ENCODE measurements around the gene SULF2. TPM values are rescaled to one million over a fixed set of nuclear protein-coding genes. Genes with fewer than 3 reads are reported as not detected.

SULF2 gene
- total RNA-seq, 1 donor from 2014 or later, result 131 TPM

- no peak for DNase-seq
Observed at GRCh38 chr20:47708953-47709833, 76.1 kb downstream of the SULF2 start.

DNA sequence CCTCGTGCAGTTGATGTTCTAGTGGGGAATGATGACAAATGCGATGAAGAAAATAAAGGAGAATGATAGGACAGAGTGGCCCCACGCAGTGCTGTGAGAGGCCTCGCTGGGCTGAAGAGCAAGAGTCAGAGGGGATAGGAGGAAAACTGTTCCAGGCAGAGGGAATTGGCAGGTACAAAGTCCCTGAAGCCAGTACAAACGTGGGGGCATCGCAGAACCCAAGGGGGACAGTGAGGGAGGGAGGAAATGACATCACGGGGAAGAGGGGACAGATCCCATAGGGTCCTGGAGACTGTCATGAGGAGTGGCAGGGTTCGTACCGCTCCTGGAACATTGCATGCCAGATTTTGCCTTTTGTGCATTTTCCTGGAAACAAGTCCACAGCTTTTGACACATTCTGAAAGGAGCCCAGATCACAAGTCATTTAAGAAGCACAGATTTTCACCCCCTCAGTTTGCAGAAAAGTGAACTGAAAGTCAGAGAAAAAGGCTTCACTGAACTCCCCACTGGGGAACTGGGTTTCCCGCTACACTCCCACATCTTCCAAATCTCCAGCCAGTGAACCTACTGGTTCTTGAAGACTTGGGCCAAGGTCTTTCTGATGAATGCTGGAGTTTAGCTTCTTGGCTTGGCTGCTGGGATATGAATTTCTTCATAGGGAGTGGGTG, 77.0 kb downstream of the SULF2 start:
- DNase-seq, result no peak

GRCh38 chr20:47706345-47706744, 78.9 kb downstream of the SULF2 start:
- no peak for DNase-seq

DNA sequence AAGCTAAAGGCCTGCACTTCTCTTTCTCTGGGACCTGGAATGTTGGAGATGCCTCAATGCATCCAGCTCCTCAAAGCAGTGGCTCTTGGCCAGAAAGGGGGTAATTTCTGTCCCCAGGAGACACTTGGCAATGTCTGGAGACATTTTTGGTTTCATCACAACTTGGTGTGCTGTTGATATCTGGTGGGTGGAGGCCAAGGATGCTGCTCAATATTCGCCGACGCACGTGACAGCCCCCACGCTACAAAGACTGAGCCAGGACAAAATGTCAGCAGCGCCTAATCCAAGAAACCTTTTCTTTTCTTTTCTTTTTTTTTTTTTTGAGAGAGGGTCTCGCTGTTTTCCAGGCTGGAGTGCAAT, 79.8 kb downstream of the SULF2 start:
- no peak for DNase-seq

DNA sequence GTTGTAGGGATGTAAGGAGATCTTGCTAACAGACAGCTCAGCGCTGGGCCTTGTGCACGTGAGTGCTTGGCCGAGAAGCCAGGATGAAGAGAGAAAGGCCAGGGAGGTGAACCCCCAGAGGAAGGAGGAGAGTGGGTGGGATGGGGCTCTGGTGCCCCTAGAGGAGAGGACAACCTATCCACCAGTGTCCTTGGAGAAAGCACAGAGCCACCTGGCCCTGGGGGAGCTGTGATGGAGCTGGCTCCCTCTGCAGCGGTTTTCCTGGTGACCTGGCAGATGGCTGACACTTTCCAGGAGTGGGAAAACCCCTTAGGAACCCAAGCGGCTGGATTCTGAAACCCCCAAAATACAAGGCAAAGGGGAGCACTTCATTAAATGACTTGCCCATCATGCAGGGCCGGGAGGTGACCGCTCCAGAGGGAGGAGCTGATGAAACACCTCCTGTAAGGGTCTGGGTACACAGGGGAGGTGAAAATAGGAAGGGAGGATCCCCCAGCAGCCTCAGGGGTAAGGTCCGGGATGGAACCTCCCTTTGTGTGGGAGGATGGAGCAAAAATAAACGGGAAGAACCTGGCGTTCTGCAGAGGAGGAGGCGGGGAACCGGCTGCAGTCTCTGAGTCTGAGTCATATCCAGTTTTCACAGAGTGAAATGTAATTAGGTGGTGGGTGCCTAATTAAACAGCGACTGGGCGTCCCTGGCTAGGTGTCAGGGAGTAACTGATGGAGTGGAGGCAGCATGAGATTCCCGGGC, 80.4 kb downstream of the SULF2 start:
- peak; percentile 65 for DNase-seq

DNA sequence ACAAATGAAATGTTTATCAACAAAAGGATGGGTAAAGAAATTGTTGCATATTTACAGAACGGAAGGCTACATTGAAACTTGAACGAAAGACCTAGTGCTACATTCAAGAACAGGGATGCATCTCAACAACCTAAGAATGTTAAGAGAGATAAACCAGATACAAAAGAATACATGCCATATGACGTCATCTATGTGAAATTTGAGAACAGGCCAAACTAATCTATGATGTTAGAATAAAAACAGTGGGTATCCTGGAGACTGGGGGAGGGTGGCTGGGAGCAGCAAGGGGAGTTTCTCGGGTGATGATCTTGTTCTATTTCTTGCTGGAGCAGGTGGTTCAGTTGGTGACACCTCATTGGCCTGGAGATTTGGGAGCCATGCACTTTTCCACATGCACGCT, 81.5 kb downstream of the SULF2 start:
- DNase-seq, result peak; percentile 34

GRCh38 chr20:47701612-47702011, 83.7 kb downstream of the SULF2 start:
- no peak for DNase-seq

- DNase-seq, result no peak
Observed at GRCh38 chr20:47700327-47700726, 85.0 kb downstream of the SULF2 start.

GRCh38 chr20:47699818-47700217, 85.5 kb downstream of the SULF2 start:
- DNase-seq, result no peak

DNA sequence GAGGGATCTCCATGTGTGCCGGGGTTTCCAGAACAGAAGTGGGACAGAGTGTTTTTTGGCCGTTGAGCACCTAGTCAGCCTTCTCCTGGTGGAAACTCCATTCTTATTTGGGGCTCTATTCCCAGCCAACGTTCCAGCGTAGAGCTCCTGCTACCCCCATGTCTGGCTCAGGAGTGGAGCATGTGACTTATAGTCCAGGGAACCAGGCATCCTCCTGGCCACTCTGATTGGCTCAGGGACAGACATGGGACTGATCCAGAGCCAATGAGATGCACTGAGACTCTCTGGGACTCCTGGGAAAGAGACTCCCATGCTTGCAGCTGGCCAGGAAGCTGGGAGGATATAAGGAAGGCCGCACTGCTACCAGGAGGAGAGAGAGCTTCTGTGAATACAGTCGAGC, 87.1 kb downstream of the SULF2 start:
- DNase-seq, result no peak

GRCh38 chr20:47696856-47697255, 88.4 kb downstream of the SULF2 start:
- no peak for DNase-seq

DNA sequence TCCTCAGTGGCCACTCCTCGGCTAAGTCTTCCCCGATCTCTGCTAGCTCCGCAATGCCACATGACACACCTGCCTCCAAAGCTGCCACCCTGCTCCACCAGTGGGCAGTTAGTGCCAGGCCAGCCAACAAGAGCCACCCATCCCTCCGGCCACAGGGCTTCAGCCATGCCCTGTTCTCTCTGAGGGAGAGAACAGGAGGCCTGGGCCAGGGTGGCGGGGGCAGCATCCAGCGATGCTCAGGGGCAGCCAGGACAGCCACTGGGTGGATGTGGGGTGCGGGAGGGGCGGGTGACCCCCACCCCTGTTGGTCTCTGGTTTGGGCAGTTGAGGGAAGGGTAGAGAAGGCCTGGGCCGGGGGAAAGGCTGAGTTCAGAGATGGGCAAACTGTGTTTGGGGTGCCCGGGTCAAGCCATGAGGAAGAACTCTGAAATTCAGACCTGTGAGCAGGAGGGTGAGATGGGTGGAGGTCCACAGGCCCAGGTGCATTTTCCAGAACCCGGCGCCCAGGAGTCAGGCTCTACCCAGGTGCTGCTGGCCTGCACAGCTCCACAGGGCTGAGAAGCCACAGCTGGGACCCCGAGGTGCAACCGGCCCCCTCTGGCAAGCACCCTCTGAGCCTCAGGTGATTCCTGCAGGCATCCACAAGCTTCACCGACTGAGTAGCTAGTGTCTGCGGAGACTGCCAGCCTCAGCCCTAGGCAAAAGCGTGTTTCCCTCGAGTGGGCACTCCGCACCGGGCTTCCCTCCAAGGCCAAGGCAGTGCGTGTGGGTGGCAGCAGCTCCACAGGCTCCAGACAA, 91.1 kb downstream of the SULF2 start:
- no peak for DNase-seq

- no peak for DNase-seq
Observed at GRCh38 chr20:47691625-47692024, 93.7 kb downstream of the SULF2 start.

DNA sequence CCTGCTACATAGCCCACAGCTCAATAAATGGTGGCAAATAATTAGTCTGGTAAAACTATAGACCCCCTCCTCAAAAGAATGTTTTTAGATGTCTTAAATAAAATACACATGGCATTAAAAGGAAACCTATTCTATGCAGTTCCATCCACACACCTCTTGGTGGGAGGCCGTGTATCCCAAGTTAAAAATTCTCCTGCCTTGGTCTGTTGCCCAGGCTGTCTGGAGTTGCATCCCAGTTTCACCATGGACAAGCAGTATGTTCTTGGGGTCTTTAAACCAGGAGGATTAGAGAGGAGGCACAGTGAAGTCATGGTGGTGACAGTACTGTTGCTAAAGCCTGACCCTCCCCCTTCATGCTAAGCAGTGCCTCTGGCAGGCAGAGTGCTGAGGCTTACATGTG, 95.5 kb downstream of the SULF2 start:
- DNase-seq, result no peak

GRCh38 chr20:47688385-47689381, 96.6 kb downstream of the SULF2 start:
- DNase-seq, result no peak

DNA sequence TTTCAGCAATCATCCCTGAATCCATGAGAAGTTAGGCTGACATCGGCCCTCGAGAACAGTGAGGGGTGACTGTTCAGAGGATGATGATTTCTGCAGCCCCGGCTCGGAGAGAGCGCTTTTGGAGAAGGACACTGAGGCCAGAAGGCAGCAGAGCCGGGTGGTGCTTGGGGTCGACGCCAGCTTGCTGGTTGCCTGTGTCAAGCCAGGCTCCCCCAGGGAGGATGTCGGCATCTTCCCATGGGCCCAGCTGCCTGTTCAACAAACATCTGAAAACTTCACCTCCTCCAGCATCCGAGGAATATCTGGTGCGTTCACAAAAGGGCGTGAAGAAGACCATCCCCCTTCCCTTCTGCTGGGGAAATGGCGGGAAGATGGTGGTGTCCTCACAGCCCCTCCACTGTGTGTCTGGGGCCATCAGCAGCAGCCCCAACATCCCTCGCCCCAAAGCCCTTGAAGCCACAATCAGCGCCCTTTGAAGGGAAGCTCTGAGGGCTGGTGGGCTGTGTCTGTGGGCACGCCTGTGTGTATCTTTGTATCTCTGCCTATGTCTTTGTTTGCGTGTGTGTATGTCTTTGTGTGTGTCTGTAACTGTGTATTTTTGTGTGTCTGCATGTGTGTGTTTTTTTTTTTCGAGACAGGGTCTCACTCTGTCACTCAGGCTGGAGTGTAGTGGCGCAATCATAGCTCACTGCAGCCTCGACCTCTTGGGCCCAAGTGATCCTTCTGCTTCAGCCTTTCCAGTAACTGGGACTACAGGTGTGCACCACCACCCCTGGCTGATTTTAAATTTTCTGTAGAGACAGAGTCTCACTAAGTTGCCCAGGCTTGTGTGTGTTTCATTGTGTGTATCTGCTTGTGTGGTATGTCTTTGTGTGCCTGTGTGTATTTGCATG, 97.9 kb downstream of the SULF2 start:
- DNase-seq, result no peak

- peak; percentile 19 for DNase-seq
Observed at GRCh38 chr20:47686545-47686944, 98.7 kb downstream of the SULF2 start.

DNA sequence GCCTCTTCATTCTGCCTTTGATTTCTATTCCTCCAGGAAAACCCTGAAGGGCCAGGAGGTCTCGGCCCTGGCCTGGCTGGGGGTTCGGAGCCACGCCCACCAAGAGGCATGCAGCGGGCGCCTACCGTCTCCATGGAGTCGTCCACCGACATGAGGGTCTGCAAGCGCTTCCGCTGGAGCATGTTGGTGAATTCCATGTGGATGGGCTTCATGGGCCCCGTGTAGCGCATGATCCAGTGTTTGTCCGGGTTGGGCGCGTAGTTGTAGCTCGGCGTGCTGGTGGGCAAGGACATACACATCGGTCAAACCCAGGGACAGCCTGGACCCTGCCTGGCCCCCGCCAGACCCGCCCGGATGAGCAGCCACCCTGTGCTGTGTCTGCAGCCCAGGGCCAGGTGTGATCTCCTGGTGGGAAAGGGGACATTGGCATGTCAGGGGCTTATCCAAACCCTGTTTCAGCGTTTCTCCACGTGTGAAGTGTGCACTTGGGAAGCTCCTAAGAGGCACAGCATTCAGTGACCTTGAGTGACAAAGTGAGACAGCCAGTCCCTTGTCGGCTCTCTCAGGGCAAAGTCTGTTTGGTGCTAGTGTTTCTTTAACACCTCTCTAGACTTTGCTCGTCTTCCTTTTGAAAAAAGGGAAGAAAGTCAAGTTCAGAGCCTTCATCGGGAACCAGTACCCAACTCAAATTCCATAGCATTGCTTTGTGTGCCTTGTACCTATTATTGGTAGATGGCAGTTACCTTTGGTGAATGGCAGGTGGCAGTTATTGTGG, 100.8 kb downstream of the SULF2 start:
- DNase-seq, result no peak

GRCh38 chr20:47682916-47683315, 102.4 kb downstream of the SULF2 start:
- DNase-seq, result no peak
